Measurements from ENCODE around the gene PMFBP1. TPM values are rescaled to one million over a fixed set of nuclear protein-coding genes. Genes with fewer than 3 reads are reported as not detected.
A peak's percentile ranks its signal among the peaks of the same experiment; 100 is the strongest.

Gene PMFBP1
- total and polyA plus RNA-seq, 4 donors = 2.2 to 5.6 (median 3.0) TPM

GRCh38 chr16:72101195-72101594, 70.8 kb downstream of the PMFBP1 start:
- no peak for DNase-seq (ENCODE audit: low read depth in 4 of 6, low spot score in 6 of 6)
- Histone ChIP-seq H3K27ac (ENCODE audit: low read depth, low read length) (no peak overlapping the region), H3K27me3 (ENCODE audit: control insufficient read depth, insufficient read depth, low read length) (no peaks in the 10 kb centered on the region), H3K36me3 (ENCODE audit: control insufficient read depth, insufficient read depth, low read length) (peaks cover 90% of the 10 kb centered on the region), H3K9me3 (ENCODE audit: control insufficient read depth, insufficient read depth, low read length) (no peaks in the 10 kb centered on the region), H3K4me1 (ENCODE audit: control insufficient read depth, insufficient read depth, low read length) (no peaks in the 10 kb centered on the region), H3K4me3 (ENCODE audit: low read depth, low read length) (no peak overlapping the region)
- 88% methylated on average over 9 of the region's 10 CpGs for WGBS (ENCODE audit: insufficient coverage)

DNA sequence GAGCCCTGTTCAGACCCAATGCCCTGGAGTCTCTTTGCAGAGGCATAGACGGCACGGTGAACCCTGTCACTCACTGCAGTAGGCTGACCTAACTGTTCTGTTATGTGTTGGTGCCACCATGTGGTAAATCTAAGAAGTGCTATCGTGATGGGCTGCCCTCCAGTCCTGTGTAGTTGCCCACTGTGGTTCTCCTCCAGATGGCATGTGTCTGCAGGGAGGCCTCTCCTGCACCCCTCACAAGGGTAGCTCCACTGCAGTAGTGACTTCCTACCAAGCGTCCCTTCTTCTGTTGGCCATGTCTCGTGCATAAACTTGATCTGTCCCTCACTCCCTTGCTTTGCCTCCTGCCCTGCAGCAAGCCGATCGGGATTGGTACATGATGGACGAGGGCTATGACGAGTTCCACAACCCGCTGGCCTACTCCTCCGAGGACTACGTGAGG, 72.6 kb downstream of the PMFBP1 start:
- 69% methylated on average over 12 of the region's 12 CpGs for WGBS (ENCODE audit: insufficient coverage)
- Histone ChIP-seq H3K27me3 (ENCODE audit: control insufficient read depth, insufficient read depth, low read length) (no peaks in the 10 kb centered on the region), H3K36me3 (ENCODE audit: control insufficient read depth, insufficient read depth, low read length) (peaks cover 78% of the 10 kb centered on the region), H3K4me3 (ENCODE audit: low read depth, low read length) (no peak overlapping the region), H3K27ac (ENCODE audit: low read depth, low read length) (no peak overlapping the region), H3K9me3 (ENCODE audit: control insufficient read depth, insufficient read depth, low read length) (no peaks in the 10 kb centered on the region), H3K4me1 (ENCODE audit: control insufficient read depth, insufficient read depth, low read length) (no peaks in the 10 kb centered on the region)
- peak in 3 of 6 donors; percentile 22 to 78 (median 62) for DNase-seq (ENCODE audit: low read depth in 4 of 6, low spot score in 6 of 6)

- Histone ChIP-seq H3K4me3 (ENCODE audit: low read depth, low read length) (no peak overlapping the region), H3K36me3 (ENCODE audit: control insufficient read depth, insufficient read depth, low read length) (peaks cover 73% of the 10 kb centered on the region), H3K4me1 (ENCODE audit: control insufficient read depth, insufficient read depth, low read length) (no peaks in the 10 kb centered on the region), H3K9me3 (ENCODE audit: control insufficient read depth, insufficient read depth, low read length) (no peaks in the 10 kb centered on the region), H3K27ac (ENCODE audit: low read depth, low read length) (no peak overlapping the region), H3K27me3 (ENCODE audit: control insufficient read depth, insufficient read depth, low read length) (no peaks in the 10 kb centered on the region)
- no peak for DNase-seq (ENCODE audit: low read depth in 4 of 6, low spot score in 6 of 6)
- WGBS (ENCODE audit: insufficient coverage) = 87% methylated on average over 15 of the region's 15 CpGs
These were observed 73.0 kb downstream of the PMFBP1 start for GRCh38 chr16:72098936-72099335.

- H3K9me3 ChIP-seq (ENCODE audit: control insufficient read depth, insufficient read depth, low read length) = no peaks in the 10 kb centered on the region
- peak overlapping the region; percentile 90 for H3K27ac ChIP-seq (ENCODE audit: low read depth, low read length)
- no peaks in the 10 kb centered on the region for H3K27me3 ChIP-seq (ENCODE audit: control insufficient read depth, insufficient read depth, low read length)
- peaks cover 27% of the 10 kb centered on the region for H3K36me3 ChIP-seq (ENCODE audit: control insufficient read depth, insufficient read depth, low read length)
- peaks cover 5% of the 10 kb centered on the region for H3K4me1 ChIP-seq (ENCODE audit: control insufficient read depth, insufficient read depth, low read length)
- WGBS (ENCODE audit: insufficient coverage) = 4% methylated on average over 9 of the region's 11 CpGs
- H3K4me3 ChIP-seq (ENCODE audit: low read depth, low read length) = peak overlapping the region; percentile 98
- DNase-seq (ENCODE audit: low read depth in 4 of 6, low spot score in 6 of 6) = no peak
These were observed 77.7 kb downstream of the PMFBP1 start for GRCh38 chr16:72094266-72094610.

- H3K27ac ChIP-seq (ENCODE audit: low read depth, low read length) = peak within 1 kb of the TSS; percentile 90
- peaks cover 21% of the 10 kb centered on the region for H3K36me3 ChIP-seq (ENCODE audit: control insufficient read depth, insufficient read depth, low read length)
- no peaks in the 10 kb centered on the region for H3K9me3 ChIP-seq (ENCODE audit: control insufficient read depth, insufficient read depth, low read length)
- DNase-seq (ENCODE audit: low read depth in 4 of 6, low spot score in 6 of 6) = peak; percentile 93 to 100 (median 98)
- H3K4me3 ChIP-seq (ENCODE audit: low read depth, low read length) = peak within 1 kb of the TSS; percentile 98
- H3K27me3 ChIP-seq (ENCODE audit: control insufficient read depth, insufficient read depth, low read length) = no peaks in the 10 kb centered on the region
- WGBS (ENCODE audit: insufficient coverage) = under 1% methylated on average over 40 of the region's 43 CpGs
- peaks cover 5% of the 10 kb centered on the region for H3K4me1 ChIP-seq (ENCODE audit: control insufficient read depth, insufficient read depth, low read length)
These were observed 78.3 kb downstream of the PMFBP1 start, which contains the start of the genes DHX38 and TXNL4B for GRCh38 chr16:72093448-72094265. Gene DHX38, plus strand, starts transcription at chr16:72093847. Its CDS starts 2,311 bp downstream, at chr16:72096158. Gene TXNL4B, minus strand, starts transcription at chr16:72093620. Its CDS starts 2,871 bp downstream, at chr16:72090749.

DNA sequence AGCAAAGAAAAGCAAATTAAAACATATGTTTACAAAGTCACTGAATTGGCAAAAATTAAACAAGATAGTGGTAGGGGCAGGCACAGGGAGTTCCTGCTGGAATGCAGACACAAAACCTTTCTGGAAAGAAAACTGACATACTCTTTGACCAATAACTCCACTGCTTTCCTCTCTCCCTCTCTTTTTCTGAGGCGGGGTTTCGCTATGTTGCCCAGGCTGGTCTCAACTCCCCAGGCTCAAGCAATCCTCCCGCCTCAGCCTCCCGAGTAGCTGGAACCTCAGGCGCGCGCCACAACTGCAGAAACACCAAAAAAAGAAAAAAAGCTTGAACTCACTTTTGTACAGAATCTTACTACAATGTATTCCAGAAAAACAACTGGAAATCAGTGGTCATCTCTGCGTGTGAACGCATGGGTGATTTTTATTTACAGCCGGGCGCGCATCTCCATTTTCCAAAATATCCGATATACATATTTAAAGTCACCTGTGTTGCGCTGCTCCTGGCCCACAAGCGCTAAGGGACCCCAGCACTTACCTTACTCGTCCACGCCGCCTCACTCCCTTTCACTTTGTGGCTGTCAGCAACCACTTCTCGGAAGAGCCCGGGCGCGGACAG, 79.0 kb downstream of the PMFBP1 start:
- WGBS (ENCODE audit: insufficient coverage) = 0% methylated on average over 20 of the region's 22 CpGs
- DNase-seq (ENCODE audit: low read depth in 4 of 6, low spot score in 6 of 6) = peak in 2 of 6 donors; percentile 18 to 34
- Histone ChIP-seq H3K36me3 (ENCODE audit: control insufficient read depth, insufficient read depth, low read length) (peaks cover 15% of the 10 kb centered on the region), H3K4me3 (ENCODE audit: low read depth, low read length) (peak overlapping the region; percentile 98), H3K9me3 (ENCODE audit: control insufficient read depth, insufficient read depth, low read length) (no peaks in the 10 kb centered on the region), H3K27ac (ENCODE audit: low read depth, low read length) (peak overlapping the region; percentile 90), H3K27me3 (ENCODE audit: control insufficient read depth, insufficient read depth, low read length) (no peaks in the 10 kb centered on the region), H3K4me1 (ENCODE audit: control insufficient read depth, insufficient read depth, low read length) (peaks cover 5% of the 10 kb centered on the region)

- Histone ChIP-seq H3K4me1 (ENCODE audit: control insufficient read depth, insufficient read depth, low read length) (peaks cover 5% of the 10 kb centered on the region), H3K36me3 (ENCODE audit: control insufficient read depth, insufficient read depth, low read length) (peaks cover 18% of the 10 kb centered on the region), H3K27ac (ENCODE audit: low read depth, low read length) (no peak overlapping the region), H3K4me3 (ENCODE audit: low read depth, low read length) (no peak overlapping the region), H3K9me3 (ENCODE audit: control insufficient read depth, insufficient read depth, low read length) (no peaks in the 10 kb centered on the region), H3K27me3 (ENCODE audit: control insufficient read depth, insufficient read depth, low read length) (no peaks in the 10 kb centered on the region)
- no peak for DNase-seq (ENCODE audit: low read depth in 4 of 6, low spot score in 6 of 6)
- whole genome bisulfite sequencing (ENCODE audit: insufficient coverage) = 100% methylated on average over 1 of the region's 3 CpGs
These were observed 80.7 kb downstream of the PMFBP1 start for GRCh38 chr16:72091217-72091616.

- WGBS (ENCODE audit: insufficient coverage) = 90% methylated on average over 1 of the region's 2 CpGs
- Histone ChIP-seq H3K9me3 (ENCODE audit: control insufficient read depth, insufficient read depth, low read length) (no peaks in the 10 kb centered on the region), H3K27me3 (ENCODE audit: control insufficient read depth, insufficient read depth, low read length) (no peaks in the 10 kb centered on the region), H3K27ac (ENCODE audit: low read depth, low read length) (no peak overlapping the region), H3K36me3 (ENCODE audit: control insufficient read depth, insufficient read depth, low read length) (peaks cover 27% of the 10 kb centered on the region), H3K4me1 (ENCODE audit: control insufficient read depth, insufficient read depth, low read length) (no peaks in the 10 kb centered on the region), H3K4me3 (ENCODE audit: low read depth, low read length) (no peak overlapping the region)
- DNase-seq (ENCODE audit: low read depth in 4 of 6, low spot score in 6 of 6) = no peak
These were observed 87.0 kb downstream of the PMFBP1 start for GRCh38 chr16:72085002-72085401.

- Histone ChIP-seq H3K36me3 (ENCODE audit: control insufficient read depth, insufficient read depth, low read length) (peaks cover 27% of the 10 kb centered on the region), H3K27ac (ENCODE audit: low read depth, low read length) (no peak overlapping the region), H3K4me1 (ENCODE audit: control insufficient read depth, insufficient read depth, low read length) (no peaks in the 10 kb centered on the region), H3K4me3 (ENCODE audit: low read depth, low read length) (no peak overlapping the region), H3K9me3 (ENCODE audit: control insufficient read depth, insufficient read depth, low read length) (no peaks in the 10 kb centered on the region), H3K27me3 (ENCODE audit: control insufficient read depth, insufficient read depth, low read length) (no peaks in the 10 kb centered on the region)
- WGBS (ENCODE audit: insufficient coverage) = 100% methylated on average over 9 of the region's 10 CpGs
- DNase-seq (ENCODE audit: low read depth in 4 of 6, low spot score in 6 of 6) = no peak
These were observed 87.5 kb downstream of the PMFBP1 start for GRCh38 chr16:72084445-72084844.

All from spinal cord (tissue), 10 donors.